WTC11 (cell line): ENCODE measurements around the gene HYDIN. TPM values are rescaled to one million over a fixed set of nuclear protein-coding genes. Genes with fewer than 3 reads are reported as not detected.
"Not testable (repeated sequence)": the region's sequence is repeated elsewhere in the genome, so short reads cannot be mapped to it uniquely, and the experiment has no call there.

Source experiments
- ATAC-seq: fragments of 200-7000 bp; cut with Tn5 transposase; 2 replicates; pipeline ENCODE4 v1.10.0; 2021; ENCODE audit warnings: mild to moderate bottlenecking, moderate library complexity
- CTCF ChIA-PET: fragments of 300-600 bp; sonication (Branson Sonifier 250); formaldehyde crosslinking; loops from one replicate; lab custom pipeline; 2021; ENCODE audit warnings: antibody characterized with exemption; lab: Charles Lee
- POLR2A ChIA-PET: fragments of 350-600 bp; sonication (Branson Sonifier 250); formaldehyde crosslinking; loops from one replicate; lab custom pipeline; 2021; ENCODE audit warnings: antibody characterized with exemption; lab: Charles Lee
- DNase-seq: peaks from one replicate; pipeline ENCODE4 v3.0.0; 2021; ENCODE audit warnings: low spot score
- H3K27ac Mint-ChIP-seq: 2 replicates; pipeline ENCODE4 v1.8.0; 2021; ENCODE audit warnings: mixed read lengths
- H3K27me3 Mint-ChIP-seq: 2 replicates; pipeline ENCODE4 v1.8.0; 2021; ENCODE audit warnings: low read depth, mild to moderate bottlenecking, moderate library complexity, mixed read lengths
- H3K36me3 Mint-ChIP-seq: 2 replicates; pipeline ENCODE4 v1.8.0; 2021; ENCODE audit warnings: mixed read lengths
- H3K4me1 Mint-ChIP-seq: 2 replicates; pipeline ENCODE4 v1.8.0; 2022; ENCODE audit warnings: mixed read lengths
- H3K4me3 Mint-ChIP-seq: 2 replicates; pipeline ENCODE4 v1.8.0; 2021; ENCODE audit warnings: mild to moderate bottlenecking, moderate library complexity, mixed read lengths
- H3K9me3 Mint-ChIP-seq: 2 replicates; pipeline ENCODE4 v1.8.0; 2021; ENCODE audit warnings: mixed read lengths
- ATF1 ChIP-seq: sonication (generic); formaldehyde crosslinking; IDR thresholded peaks from 2 replicates; pipeline ENCODE4 v1.8.1; 2023; ENCODE audit warnings: mild to moderate bottlenecking, moderate library complexity, missing genetic modification reagents
- JUN ChIP-seq: sonication (generic); formaldehyde crosslinking; IDR thresholded peaks from 2 replicates; pipeline ENCODE4 v1.8.0; 2023; ENCODE audit warnings: mild to moderate bottlenecking, missing genetic modification reagents
- MXD4 ChIP-seq: fragments of 250-450 bp; sonication (Bioruptor Pico); IDR thresholded peaks from 2 replicates; pipeline ENCODE4 v1.8.0; 2021; ENCODE audit warnings: mild to moderate bottlenecking, moderate library complexity, borderline replicate concordance
- SMAD4 ChIP-seq: sonication (generic); formaldehyde crosslinking; IDR thresholded peaks from 2 replicates; pipeline ENCODE4 v1.8.0; 2022; ENCODE audit warnings: mild to moderate bottlenecking, missing genetic modification reagents
- TEAD1 ChIP-seq: sonication (generic); formaldehyde crosslinking; IDR thresholded peaks from 2 replicates; pipeline ENCODE4 v1.8.0; 2022; ENCODE audit warnings: mild to moderate bottlenecking, missing genetic modification reagents
- USF1 ChIP-seq: sonication (generic); formaldehyde crosslinking; IDR thresholded peaks from 2 replicates; pipeline ENCODE4 v1.8.0; 2022; ENCODE audit warnings: mild to moderate bottlenecking, missing genetic modification reagents
- ZNF532 ChIP-seq: fragments of 250-450 bp; sonication (Bioruptor Pico); IDR thresholded peaks from 2 replicates; pipeline ENCODE4 v1.9.0; 2021; ENCODE audit warnings: mild to moderate bottlenecking, borderline replicate concordance
- total RNA-seq: library from RNA; stranded (reverse); gene quantifications from 3 replicates; pipeline ENCODE4 v1.2.3, GENCODE V29; 2021
- TF ChIP-seq, protein P1 (sequence below): sonication (generic); formaldehyde crosslinking; IDR thresholded peaks from 2 replicates; pipeline ENCODE4 v1.8.0; 2022; ENCODE audit warnings: mild to moderate bottlenecking, missing genetic modification reagents

The HYDIN gene
- total RNA-seq, 1 experiment from 2014 or later: 2.6 TPM

- H3K27ac Mint-ChIP-seq, H3K4me3 Mint-ChIP-seq, H3K4me1 Mint-ChIP-seq, H3K36me3 Mint-ChIP-seq, H3K9me3 Mint-ChIP-seq, ATAC-seq, H3K27me3 Mint-ChIP-seq, POLR2A ChIA-PET, DNase-seq, CTCF ChIA-PET: not testable (repeated sequence)
Observed at GRCh38 chr16:70864698-70865097, 365.8 kb downstream of the HYDIN start.

- H3K4me1 Mint-ChIP-seq, H3K4me3 Mint-ChIP-seq, CTCF ChIA-PET, H3K27ac Mint-ChIP-seq, H3K36me3 Mint-ChIP-seq, H3K27me3 Mint-ChIP-seq, POLR2A ChIA-PET, H3K9me3 Mint-ChIP-seq: not testable (repeated sequence)
- DNase-seq (peak; percentile 49), ATAC-seq (peak; percentile 82)
- TF ChIP-seq SMAD4 (CRISPR knock-in tag): 0 out of 2 replicates have a peak, but pooled peaks have one; percentile 41
- peak; percentile 20; the same call in 1 of the 2 replicates for TF ChIP-seq USF1 (CRISPR knock-in tag)
Observed at GRCh38 chr16:70861996-70862395, 368.5 kb downstream of the HYDIN start.

- H3K4me1 Mint-ChIP-seq, POLR2A ChIA-PET, H3K9me3 Mint-ChIP-seq, H3K27ac Mint-ChIP-seq, H3K36me3 Mint-ChIP-seq, CTCF ChIA-PET, DNase-seq, ATAC-seq, H3K4me3 Mint-ChIP-seq: not testable (repeated sequence)
- peaks cover 14% of the 10 kb centered on the region for H3K27me3 Mint-ChIP-seq
Observed at GRCh38 chr16:70851299-70851698, 379.2 kb downstream of the HYDIN start.

- H3K4me3 Mint-ChIP-seq, H3K4me1 Mint-ChIP-seq, POLR2A ChIA-PET, ATAC-seq, H3K9me3 Mint-ChIP-seq, DNase-seq, CTCF ChIA-PET, H3K27ac Mint-ChIP-seq, H3K36me3 Mint-ChIP-seq: not testable (repeated sequence)
- peaks cover 19% of the 10 kb centered on the region for H3K27me3 Mint-ChIP-seq
Observed at GRCh38 chr16:70823498-70824118, 406.9 kb downstream of the HYDIN start.

DNA sequence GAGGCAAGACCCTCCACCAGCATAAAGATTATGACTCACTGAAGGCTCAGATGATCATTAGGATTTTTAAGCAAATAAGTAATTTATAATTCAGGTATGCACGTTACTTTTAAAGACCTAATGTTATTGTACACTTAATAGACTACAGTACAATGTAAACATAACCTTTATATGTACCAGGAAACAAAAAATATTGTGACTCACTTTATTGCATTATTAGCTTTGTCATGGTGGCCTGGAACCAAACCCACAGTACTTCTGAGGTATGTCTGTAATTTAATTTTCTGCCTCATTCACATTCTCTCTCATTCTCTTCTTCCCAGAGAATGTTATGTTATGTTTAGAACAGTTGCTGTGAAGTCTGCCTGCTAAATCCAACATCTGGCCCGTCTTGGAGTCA lies 407.8 kb downstream of the HYDIN start:
- CTCF ChIA-PET, POLR2A ChIA-PET, ATAC-seq, H3K27ac Mint-ChIP-seq, H3K9me3 Mint-ChIP-seq, H3K36me3 Mint-ChIP-seq, H3K4me3 Mint-ChIP-seq, DNase-seq, H3K4me1 Mint-ChIP-seq: not testable (repeated sequence)
- peaks cover 21% of the 10 kb centered on the region for H3K27me3 Mint-ChIP-seq

DNA sequence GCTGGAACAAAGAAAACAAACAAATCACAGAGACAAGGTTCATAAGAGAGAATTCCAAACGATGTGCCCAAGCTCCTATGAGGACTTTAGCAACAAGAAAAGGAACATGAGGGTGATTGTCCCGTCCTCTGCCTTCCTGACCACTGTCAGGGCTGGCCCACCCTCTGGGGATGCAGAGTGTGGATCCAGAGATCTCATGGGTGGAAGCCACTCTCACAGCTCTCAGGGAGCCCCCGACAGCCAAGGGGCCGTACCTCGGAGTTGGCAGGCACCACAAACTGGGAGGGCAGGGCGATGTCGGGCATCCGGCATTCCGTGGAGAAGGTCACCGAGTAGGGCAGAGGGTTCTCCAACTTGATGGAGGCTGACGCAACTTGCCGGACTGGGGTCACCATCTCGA lies 412.4 kb downstream of the HYDIN start:
- POLR2A ChIA-PET, ATAC-seq, H3K27ac Mint-ChIP-seq, CTCF ChIA-PET, DNase-seq, H3K4me3 Mint-ChIP-seq, H3K9me3 Mint-ChIP-seq, H3K4me1 Mint-ChIP-seq, H3K36me3 Mint-ChIP-seq: not testable (repeated sequence)
- peaks cover 14% of the 10 kb centered on the region for H3K27me3 Mint-ChIP-seq

DNA sequence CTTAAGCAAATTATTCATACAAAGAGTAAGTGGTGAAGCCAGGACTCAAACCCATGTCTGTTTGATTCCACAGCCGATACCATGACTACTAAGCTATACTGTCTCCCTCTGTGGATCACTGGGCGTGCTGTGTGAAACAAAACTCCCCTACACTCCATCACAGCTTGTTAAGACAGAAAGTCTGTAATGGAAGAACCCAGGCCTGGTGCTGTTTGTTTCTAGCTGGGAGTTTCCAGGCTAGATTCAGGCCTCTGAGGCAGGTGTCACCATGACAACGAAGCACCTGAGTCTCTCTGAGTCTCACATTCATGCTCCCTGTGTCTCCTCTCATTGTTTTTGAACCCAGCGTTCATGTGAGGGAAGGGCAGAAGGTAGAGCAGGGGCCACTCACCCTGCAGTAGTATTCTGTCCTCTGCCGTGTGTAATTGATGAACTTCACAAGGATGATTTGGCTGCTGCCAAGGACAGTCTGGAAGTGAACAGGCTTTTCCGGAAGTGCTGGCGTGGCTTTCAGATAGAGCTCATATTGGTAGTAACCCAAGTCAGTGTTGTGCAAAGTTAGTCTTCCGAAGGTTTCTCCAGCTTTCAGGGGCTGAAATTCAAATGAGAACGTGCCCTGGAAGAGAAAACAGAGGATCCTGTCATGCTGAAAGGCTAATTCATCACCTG lies 421.0 kb downstream of the HYDIN start:
- POLR2A ChIA-PET: no interaction called here
- TF ChIP-seq JUN (CRISPR knock-in tag) (no peak), ZNF532 (CRISPR knock-in tag) (no peak), ATF1 (CRISPR knock-in tag) (no peak), MXD4 (CRISPR knock-in tag) (no peak), TEAD1 (no peak)
- TF ChIP-seq, protein P1, sequence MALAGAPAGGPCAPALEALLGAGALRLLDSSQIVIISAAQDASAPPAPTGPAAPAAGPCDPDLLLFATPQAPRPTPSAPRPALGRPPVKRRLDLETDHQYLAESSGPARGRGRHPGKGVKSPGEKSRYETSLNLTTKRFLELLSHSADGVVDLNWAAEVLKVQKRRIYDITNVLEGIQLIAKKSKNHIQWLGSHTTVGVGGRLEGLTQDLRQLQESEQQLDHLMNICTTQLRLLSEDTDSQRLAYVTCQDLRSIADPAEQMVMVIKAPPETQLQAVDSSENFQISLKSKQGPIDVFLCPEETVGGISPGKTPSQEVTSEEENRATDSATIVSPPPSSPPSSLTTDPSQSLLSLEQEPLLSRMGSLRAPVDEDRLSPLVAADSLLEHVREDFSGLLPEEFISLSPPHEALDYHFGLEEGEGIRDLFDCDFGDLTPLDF: no peak

More for the DNA sequence above, 421.0 kb downstream of the HYDIN start:
- H3K27ac Mint-ChIP-seq: no peak overlapping the region
- ATAC-seq (no peak), DNase-seq (no peak)
- H3K4me1 Mint-ChIP-seq: no peaks in the 10 kb centered on the region
- peaks cover 52% of the 10 kb centered on the region for H3K27me3 Mint-ChIP-seq
- CTCF ChIA-PET: interaction anchor here (0.7 to 1.9 kb wide), 3 partner anchors 38 to 685 kb away, joined by 3 to 10 read pairs (median 9); no protein-coding TSS in a partner anchor
- no peaks in the 10 kb centered on the region for H3K36me3 Mint-ChIP-seq
- H3K4me3 Mint-ChIP-seq: no peak overlapping the region
- H3K9me3 Mint-ChIP-seq: 0 out of 2 replicates have a peak, but pooled peaks cover 2% of the 10 kb centered on the region
